HG03064 (cell line): ENCODE results near the gene U2SURP.
A peak's percentile ranks its signal among the peaks of the same experiment; 100 is the strongest.

Experiments used
- ATAC-seq: cut with Tn5 transposase; IDR thresholded peaks from one replicate; pipeline ENCODE4 v1.9.1; 2021; ENCODE audit warnings: low read depth; ENCODE audit not compliant: unreplicated experiment

Gene U2SURP

GRCh38 chr3:143001369-143002082 is at the start of gene U2SURP:
Gene U2SURP, plus strand, starts transcription at chr3:143001570. Its CDS starts 59 bp downstream, at chr3:143001629.
- ATAC-seq = peak; percentile 86

GRCh38 chr3:142951794-142952193 is 49.6 kb upstream of the U2SURP start:
- ATAC-seq = no peak

DNA sequence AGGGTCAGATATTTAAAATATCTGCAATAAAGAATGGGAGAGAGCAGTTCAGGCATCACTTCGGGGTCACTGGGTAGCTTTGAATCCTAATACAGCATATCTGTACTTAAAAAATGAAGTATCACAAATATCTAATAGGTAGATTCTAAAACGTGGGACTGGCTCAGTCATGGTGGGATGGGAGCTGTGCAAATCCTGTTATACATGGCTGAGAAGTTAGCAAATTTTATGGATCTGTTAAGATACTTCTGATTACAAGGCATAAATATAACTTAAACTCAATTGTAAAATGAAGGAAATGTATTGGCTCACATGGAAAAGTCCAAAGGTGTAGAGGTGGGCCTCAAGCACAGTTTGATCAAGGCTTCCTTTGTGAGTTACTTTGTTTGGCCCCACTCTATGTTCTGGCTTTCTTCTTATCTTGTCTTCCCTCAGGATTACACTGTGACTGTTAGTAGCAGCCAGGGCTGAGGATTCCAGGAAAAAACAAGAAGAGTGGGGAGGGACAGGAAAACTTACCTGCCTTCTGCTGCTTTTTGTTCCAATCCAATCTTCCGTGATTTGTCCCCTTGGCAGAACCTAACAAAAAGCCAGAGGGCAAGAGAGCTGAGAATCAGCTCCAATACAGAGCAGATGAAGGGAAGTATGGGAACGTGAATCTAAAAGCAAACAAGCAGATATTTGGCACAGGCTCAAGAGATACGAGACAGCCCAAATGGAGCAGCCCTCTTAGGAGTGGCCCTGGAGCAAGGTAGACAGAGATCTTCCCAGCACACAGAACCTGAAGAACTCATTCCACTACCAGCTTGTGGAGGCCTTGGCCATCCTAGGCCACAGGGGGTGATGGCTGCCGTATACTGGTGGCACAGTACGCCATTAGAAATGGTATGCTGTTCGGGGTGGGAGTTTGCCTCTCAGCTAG is 48.8 kb upstream of the U2SURP start:
- ATAC-seq = no peak

DNA sequence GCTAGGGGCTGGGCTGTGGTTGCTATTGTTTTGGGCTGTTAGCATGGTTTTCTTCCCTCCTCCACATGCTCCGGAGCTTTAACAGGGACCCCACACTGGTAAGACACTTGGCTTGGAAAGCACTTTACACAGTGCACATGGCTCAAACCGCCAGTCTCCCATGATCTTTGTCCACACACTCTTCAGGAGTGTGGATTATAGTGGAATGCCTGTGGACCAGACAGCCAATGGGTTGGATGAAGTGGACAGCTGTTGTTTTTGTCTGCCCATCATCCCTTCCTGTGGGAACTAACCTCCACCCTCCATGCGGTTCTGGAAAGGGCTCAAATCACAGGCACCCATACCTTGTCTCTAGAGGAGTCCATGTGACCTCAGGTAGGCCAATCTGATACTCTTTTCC is 47.9 kb upstream of the U2SURP start:
- no peak for ATAC-seq

DNA sequence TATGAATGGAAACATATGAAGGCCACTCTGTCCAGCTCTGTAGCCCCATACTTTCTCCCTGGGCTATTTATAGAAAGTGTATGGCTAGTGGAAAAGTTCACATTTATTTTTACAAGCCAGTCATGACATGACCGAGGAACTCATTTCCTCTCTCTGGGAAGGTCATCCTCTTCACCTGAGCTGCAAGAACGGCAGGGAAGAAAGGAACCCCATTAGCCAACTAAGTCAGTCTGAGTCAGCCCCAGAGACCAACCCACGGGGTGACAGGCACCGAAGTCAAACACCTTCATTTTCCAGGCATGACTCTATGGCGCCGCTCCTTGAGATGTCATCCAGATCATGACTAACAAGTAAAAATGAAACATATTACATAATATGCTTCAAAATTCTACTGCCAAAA is 42.7 kb upstream of the U2SURP start:
- ATAC-seq = no peak

DNA sequence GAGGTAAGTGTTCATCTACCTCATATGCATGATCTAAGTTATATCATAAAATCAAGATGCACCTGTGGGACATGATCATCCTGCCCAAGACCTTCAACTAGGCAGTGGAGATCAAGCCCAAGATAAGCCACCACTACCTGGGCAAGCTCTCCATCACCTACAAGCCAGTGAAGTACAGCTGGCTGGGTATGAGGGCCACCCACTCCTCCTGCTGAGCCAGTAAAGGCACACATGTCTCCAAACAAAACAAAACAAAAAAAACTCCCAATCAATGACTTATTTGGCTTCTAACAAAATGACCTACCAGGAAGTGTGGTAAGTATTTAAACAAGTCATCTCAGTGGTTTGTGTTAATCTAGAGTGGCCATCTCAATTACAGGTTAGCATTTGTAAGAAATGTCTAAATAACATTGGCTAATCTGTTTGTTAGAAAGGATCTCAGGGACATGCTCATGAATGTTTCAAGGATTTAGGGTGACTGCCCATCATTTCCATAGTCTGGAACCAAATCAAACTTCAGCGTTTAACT is 41.0 kb upstream of the U2SURP start:
- ATAC-seq = no peak

DNA sequence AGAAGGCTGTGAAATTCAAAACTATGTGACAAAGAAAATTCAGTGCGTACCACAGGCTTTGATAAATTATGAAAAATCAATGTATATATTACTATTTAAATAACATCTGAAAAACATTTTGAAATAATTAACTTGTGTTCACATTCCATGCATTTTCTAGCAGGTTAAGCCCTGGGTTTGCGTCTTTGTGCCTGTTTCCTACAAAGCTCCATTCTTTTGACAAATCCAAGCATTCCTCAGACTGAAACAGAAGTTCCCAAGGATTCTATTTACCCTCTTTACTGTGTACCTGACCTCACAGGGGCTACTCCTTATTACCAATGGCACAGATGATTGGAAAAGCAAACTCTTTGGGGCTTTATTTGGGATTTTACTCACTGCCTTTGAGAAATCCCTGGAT is 39.8 kb upstream of the U2SURP start:
- ATAC-seq = no peak

DNA sequence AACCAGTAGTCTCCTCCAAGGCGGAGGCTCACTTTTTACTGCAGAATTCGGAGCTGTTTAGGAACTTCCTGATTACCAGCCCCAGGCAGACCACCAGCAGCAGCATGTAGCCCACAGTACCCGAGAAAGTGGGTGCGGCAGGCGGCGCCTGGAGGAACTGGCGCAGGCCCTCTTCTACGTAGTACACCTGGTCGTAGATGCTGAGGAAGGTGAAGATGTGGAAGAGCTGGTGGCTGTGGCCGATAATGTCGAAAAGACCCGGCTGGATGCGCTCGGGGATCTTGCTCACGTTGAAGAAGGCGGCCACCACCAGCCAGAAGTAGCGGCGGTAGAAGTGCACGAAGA is 39.2 kb upstream of the U2SURP start:
- no peak for ATAC-seq

DNA sequence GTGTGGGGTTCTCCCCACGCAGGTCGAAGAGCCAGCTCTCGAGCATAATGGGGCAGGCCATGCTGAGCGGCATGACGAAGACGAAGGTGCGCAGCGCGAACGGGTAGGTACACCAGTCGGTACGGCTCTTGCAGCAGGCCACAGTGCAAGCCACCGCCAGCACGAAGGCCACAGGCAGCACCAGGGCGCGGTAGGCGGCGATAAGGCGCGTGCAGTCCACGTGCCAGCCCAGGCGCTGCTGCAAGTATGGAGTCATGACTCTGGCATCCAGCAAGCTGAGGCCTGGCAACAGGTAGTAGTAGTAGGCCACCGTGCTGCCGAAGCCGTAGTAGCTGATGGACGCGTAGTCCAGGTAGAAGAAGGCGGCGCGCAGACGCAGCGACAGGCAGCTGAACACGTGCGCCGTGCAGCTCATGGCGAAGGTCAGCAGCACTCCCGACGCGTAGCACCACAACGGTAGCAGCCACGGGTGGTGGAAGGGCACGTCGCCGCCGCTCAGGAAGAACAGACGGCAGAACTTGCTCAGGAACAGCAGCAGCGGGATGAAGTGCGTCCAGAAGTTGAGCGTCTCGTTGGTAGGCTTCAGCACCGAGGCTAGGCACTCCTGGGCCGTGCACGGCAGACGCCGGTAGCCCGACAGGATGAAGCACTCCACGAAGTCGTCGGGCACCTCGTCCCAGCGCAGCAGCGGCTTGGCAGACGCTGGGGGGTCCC is 38.7 kb upstream of the U2SURP start:
- ATAC-seq = no peak

GRCh38 chr3:142963234-142963515 is 38.2 kb upstream of the U2SURP start:
- no peak for ATAC-seq

- ATAC-seq = no peak
Measured at GRCh38 chr3:142963516-142964448, 37.6 kb upstream of the U2SURP start, which contains the start of gene PAQR9. Gene PAQR9, minus strand, starts transcription at chr3:142963674. Its CDS starts 338 bp downstream, at chr3:142963336.

DNA sequence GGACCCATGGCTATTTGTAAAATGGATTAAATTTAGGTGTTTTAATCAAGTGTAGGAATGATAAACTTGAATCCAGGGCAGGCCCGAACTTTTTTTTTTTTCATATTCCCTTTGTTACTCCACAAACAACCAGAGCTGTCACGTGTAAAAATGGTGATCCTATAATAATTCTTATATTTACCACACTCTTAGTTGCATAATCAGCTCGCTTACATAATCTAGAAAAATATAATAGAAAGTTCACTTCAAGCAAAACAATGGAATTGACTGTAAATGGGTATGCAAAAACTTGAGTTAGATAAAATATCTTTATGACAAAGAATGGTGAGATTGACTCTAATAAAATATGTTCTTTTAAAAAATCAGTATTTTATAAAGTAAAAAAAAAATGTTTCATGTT is 35.8 kb upstream of the U2SURP start:
- ATAC-seq = no peak

- no peak for ATAC-seq
Measured at GRCh38 chr3:142966808-142967207, 34.6 kb upstream of the U2SURP start.

DNA sequence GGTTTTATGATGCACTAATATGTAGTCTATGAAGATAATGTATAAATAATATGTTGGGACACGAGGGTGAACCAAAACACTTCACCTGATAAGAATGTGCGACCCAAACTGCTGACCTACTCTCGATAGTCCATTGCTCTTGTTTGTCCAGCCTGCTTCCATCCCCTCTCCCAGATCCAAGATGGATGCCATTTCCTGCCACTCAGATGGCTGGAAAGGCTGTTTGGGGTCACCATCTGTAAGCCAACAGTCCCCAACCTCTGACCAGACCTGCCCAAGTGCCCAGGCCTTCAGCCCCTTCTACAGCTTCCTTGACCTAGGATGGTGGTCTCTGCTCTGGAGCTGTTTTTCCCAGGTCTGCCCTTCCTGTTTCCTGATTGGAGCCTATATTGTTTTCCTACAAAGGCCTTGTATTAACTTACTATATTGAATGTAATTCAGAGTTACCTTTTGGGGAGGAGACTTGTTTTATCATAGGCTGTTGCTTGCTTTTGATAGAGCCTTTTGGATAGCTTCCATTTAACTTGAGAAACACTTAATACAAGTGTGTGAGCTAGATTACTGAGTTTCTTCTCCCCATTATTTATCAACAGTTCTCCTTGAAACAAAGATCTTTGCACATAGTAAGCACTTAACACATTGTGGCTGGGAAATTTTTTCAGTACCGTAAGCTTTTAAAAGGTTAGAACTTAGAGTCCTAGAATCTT is 32.9 kb upstream of the U2SURP start:
- ATAC-seq = no peak

DNA sequence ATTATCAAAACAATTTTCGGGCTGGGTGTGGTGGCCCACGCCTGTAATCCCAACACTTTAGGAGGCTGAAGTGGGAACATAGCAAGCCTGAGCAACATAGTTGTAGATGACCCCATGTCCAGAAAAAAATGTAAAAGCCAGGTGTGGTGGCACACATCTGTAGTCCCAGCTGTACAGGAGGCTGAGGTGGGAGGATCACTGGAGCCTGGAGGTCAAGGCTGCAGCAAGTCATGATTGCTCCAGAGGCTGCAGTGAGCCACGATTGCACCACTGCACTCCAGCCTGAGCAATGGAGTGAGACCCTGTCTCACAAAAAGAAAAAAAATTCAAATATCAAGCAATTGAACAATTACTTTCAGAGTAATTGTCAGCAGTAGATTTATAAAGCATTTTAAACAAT is 29.9 kb upstream of the U2SURP start:
- ATAC-seq = no peak

GRCh38 chr3:142972092-142972753 is 29.1 kb upstream of the U2SURP start:
- no peak for ATAC-seq

GRCh38 chr3:142973217-142974009 is 28.0 kb upstream of the U2SURP start:
- ATAC-seq = no peak

DNA sequence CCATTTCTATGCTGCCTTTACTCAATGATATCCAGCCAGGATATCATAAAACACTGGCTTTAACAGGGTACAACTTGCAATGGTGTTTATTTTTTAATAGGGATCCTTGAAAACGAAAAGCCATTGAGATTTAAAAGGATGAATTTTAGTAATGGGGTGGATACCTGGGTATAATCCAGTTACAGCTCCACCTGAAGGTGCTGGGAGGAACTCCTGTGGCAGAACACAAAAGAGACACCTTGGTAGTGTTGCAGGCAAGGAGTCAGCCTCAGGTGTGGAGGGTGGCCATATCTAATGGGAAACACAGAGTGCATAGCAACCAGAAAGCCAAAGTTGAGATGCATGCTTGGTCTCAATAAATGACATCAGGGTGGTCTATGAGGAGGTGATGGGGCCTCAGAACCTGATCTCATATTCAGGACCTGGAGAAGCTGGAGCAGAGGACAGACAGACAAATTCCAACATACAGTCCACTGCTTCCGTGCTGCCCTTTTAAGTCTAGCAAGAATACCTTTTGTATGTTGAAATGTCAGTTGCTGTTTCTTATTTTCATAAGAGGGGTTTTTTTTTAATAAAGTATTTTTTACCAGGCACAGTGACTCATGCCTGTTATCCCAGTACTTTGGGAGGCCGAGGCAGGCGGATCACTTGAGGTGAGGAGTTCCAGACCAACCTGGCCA is 25.9 kb upstream of the U2SURP start:
- no peak for ATAC-seq
